Fibroblast of lung (primary cell): ENCODE results near the gene ACY1. TPM values are rescaled to one million over a fixed set of nuclear protein-coding genes. Genes with fewer than 3 reads are reported as not detected.

Experiments
- DNase-seq, 2 donors: peaks; one replicate each; pipeline versions ENCODE4 v3.0.0 to v3.0.0-alpha.2; 2010; ENCODE audit warnings: low read depth in 2 of 2
- H2AFZ ChIP-seq: 2 replicates; pipeline ENCODE4 v1.5.1; 2012; ENCODE audit warnings: low read length, control low read depth, inconsistent platforms
- H3K27ac ChIP-seq: 2 replicates; pipeline ENCODE4 v1.5.1; 2011; ENCODE audit warnings: low read length, control low read depth; ENCODE audit not compliant: insufficient read depth
- H3K27me3 ChIP-seq: 2 replicates; pipeline ENCODE4 v1.5.1; 2011; ENCODE audit warnings: mild to moderate bottlenecking, low read length; ENCODE audit not compliant: control insufficient read depth, insufficient read depth
- H3K36me3 ChIP-seq: 2 replicates; pipeline ENCODE4 v1.5.1; 2011; ENCODE audit warnings: low read length; ENCODE audit not compliant: control insufficient read depth, insufficient read depth
- H3K4me1 ChIP-seq: 2 replicates; pipeline ENCODE4 v1.5.1; 2011; ENCODE audit warnings: low read length; ENCODE audit not compliant: control insufficient read depth, insufficient read depth; ENCODE audit errors: extremely low read depth
- H3K4me2 ChIP-seq: 2 replicates; pipeline ENCODE4 v1.5.1; 2011; ENCODE audit warnings: low read length, control low read depth; ENCODE audit not compliant: insufficient read depth; ENCODE audit errors: extremely low read depth
- H3K4me3 ChIP-seq, 4 experiments: fragments of 200-600 bp in 1 of 4; sonication (generic) in 1 of 4; replicated peaks in 1 of 4; 2 replicates each; pipeline ENCODE4 v1.5.1; 2011 to 2016; ENCODE audit warnings: low read length in 4 of 4, low read depth in 3 of 4, mild to moderate bottlenecking in 3 of 4, control low read depth in 2 of 4, inconsistent platforms in 1 of 4, mixed read lengths in 1 of 4; ENCODE audit not compliant: insufficient read depth in 1 of 4; ENCODE audit errors: control extremely low read depth in 1 of 4
- H3K79me2 ChIP-seq: 2 replicates; pipeline ENCODE4 v1.5.1; 2012; ENCODE audit warnings: mild to moderate bottlenecking, low read length, inconsistent platforms; ENCODE audit not compliant: control insufficient read depth, insufficient read depth
- H3K9ac ChIP-seq: 2 replicates; pipeline ENCODE4 v1.5.1; 2011; ENCODE audit warnings: mild to moderate bottlenecking, low read length, control low read depth; ENCODE audit not compliant: insufficient read depth
- H3K9me3 ChIP-seq: 2 replicates; pipeline ENCODE4 v1.5.1; 2012; ENCODE audit warnings: low read depth, low read length; ENCODE audit not compliant: control insufficient read depth, insufficient read depth
- H4K20me1 ChIP-seq: 2 replicates; pipeline ENCODE4 v1.5.1; 2011; ENCODE audit warnings: low read length; ENCODE audit not compliant: control insufficient read depth, insufficient read depth; ENCODE audit errors: extremely low read depth
- CTCF ChIP-seq, 2 donors: IDR thresholded peaks in 1 of 2; conservative IDR thresholded peaks in 1 of 2; 1 replicate in 1 of 2; 2 replicates in 1 of 2; pipeline ENCODE4 v1.5.1; 2011 to 2012; ENCODE audit warnings: low read length in 2 of 2, control low read depth in 1 of 2, inconsistent platforms in 1 of 2, low read depth in 1 of 2, mild to moderate bottlenecking in 1 of 2
- EZH2 ChIP-seq: IDR thresholded peaks from 2 replicates; pipeline ENCODE4 v1.5.1; 2012; ENCODE audit warnings: low read length, control low read depth, mild to moderate bottlenecking; ENCODE audit errors: missing control alignments
- polyA plus RNA-seq, 2 donors: library from polyadenylated mRNA; depleted of rRNA in 1 of 2; stranded (reverse) in 1 of 2; unstranded in 1 of 2; fragments of >200 nt; gene quantifications; 2 replicates each; pipeline ENCODE4 v1.2.1, GENCODE V29; 2011 to 2012; ENCODE audit warnings: missing spikeins in 1 of 2
- total RNA-seq: library from RNA; depleted of rRNA; stranded (reverse); fragments of >200 nt; gene quantifications from 2 replicates; pipeline ENCODE4 v1.2.1, GENCODE V29; 2014

The ACY1 gene
- total and polyA plus RNA-seq, 2 donors (not counting 1 experiment from before 2014, with no cell fraction given): 21.4 to 40.3 TPM

GRCh38 chr3:51960386-51960785 is 22.9 kb upstream of the ACY1 start:
- H3K4me1 ChIP-seq: peaks cover 2% of the 10 kb centered on the region
- H3K79me2 ChIP-seq: peaks cover 5% of the 10 kb centered on the region
- H3K27me3 ChIP-seq: no peaks in the 10 kb centered on the region
- H3K9ac ChIP-seq: no peak overlapping the region
- DNase-seq: no peak
- no peak overlapping the region for H3K27ac ChIP-seq
- H3K4me3 ChIP-seq: no peak overlapping the region
- H2AFZ ChIP-seq: no peak overlapping the region
- peaks cover 12% of the 10 kb centered on the region for H3K36me3 ChIP-seq
- no peaks in the 10 kb centered on the region for H3K9me3 ChIP-seq
- H4K20me1 ChIP-seq: no peaks in the 10 kb centered on the region
- no peak for TF ChIP-seq EZH2
- TF ChIP-seq CTCF (conservative IDR thresholded peaks at IDR 0.05 in 1 of 2, IDR thresholded peaks at IDR 0.05 in 1 of 2; ENCODE audit: low read depth in 1 of 2, low read length in 2 of 2): no peak
- no peak overlapping the region for H3K4me2 ChIP-seq

GRCh38 chr3:51961011-51961410 is 22.3 kb upstream of the ACY1 start:
- DNase-seq: no peak
- Histone ChIP-seq H3K36me3 (peaks cover 12% of the 10 kb centered on the region), H3K9me3 (no peaks in the 10 kb centered on the region), H2AFZ (no peak overlapping the region), H4K20me1 (no peaks in the 10 kb centered on the region), H3K4me2 (no peak overlapping the region), H3K4me3 (no peak overlapping the region), H3K9ac (no peak overlapping the region), H3K27ac (no peak overlapping the region), H3K4me1 (peaks cover 5% of the 10 kb centered on the region), H3K27me3 (no peaks in the 10 kb centered on the region), H3K79me2 (peaks cover 9% of the 10 kb centered on the region)
- TF ChIP-seq EZH2 (no peak), CTCF (conservative IDR thresholded peaks at IDR 0.05 in 1 of 2, IDR thresholded peaks at IDR 0.05 in 1 of 2; ENCODE audit: low read depth in 1 of 2, low read length in 2 of 2) (no peak)

- peaks cover 12% of the 10 kb centered on the region for H3K36me3 ChIP-seq
- no peak overlapping the region for H2AFZ ChIP-seq
- H3K4me1 ChIP-seq: peaks cover 5% of the 10 kb centered on the region
- DNase-seq: no peak
- no peak overlapping the region for H3K27ac ChIP-seq
- H3K4me2 ChIP-seq: no peak overlapping the region
- H3K79me2 ChIP-seq: peaks cover 14% of the 10 kb centered on the region
- TF ChIP-seq CTCF (conservative IDR thresholded peaks at IDR 0.05 in 1 of 2, IDR thresholded peaks at IDR 0.05 in 1 of 2; ENCODE audit: low read depth in 1 of 2, low read length in 2 of 2) (no peak), EZH2 (no peak)
- H3K4me3 ChIP-seq: no peak overlapping the region
- no peak overlapping the region for H3K9ac ChIP-seq
- no peaks in the 10 kb centered on the region for H4K20me1 ChIP-seq
- H3K9me3 ChIP-seq: no peaks in the 10 kb centered on the region
- H3K27me3 ChIP-seq: no peaks in the 10 kb centered on the region
Measured at GRCh38 chr3:51961602-51962569, 21.4 kb upstream of the ACY1 start.
